ENCODE results near the gene FPGS. TPM values are rescaled to one million over a fixed set of nuclear protein-coding genes. Genes with fewer than 3 reads are reported as not detected.
A peak's percentile ranks its signal among the peaks of the same experiment; 100 is the strongest.

FPGS gene
- total RNA-seq, 1 donor from 2014 or later: 132 TPM

DNA sequence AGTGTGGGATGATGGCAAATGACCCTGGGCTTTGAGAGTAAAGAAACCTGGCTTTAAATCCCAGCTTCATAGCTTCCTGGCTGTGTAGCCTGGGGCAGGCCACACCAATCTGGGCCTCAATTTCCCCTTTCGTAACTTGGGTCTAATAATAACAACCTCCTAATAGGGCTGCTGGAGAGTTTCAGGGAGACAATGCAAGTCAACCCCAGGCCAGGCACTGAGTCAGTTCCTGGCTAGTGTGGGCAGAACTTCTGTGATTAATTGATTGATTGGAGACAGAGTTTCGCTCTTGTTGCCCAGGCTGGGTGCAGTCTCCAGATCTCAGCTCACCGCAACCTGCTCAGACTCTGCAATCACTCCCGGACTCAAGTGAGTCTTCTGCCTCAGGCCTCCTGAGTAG is 20.9 kb upstream of the FPGS start:
- no peak overlapping the region for H3K4me3 ChIP-seq (ENCODE audit: low read depth, low read length)
- DNase-seq (ENCODE audit: low read depth): no peak
- no peak for TF ChIP-seq CTCF (conservative IDR thresholded peaks at IDR 0.05; ENCODE audit: low read depth, low read length)

GRCh38 chr9:127783111-127784008 is 19.3 kb upstream of the FPGS start:
- DNase-seq (ENCODE audit: low read depth): no peak
- no peak overlapping the region for H3K4me3 ChIP-seq (ENCODE audit: low read depth, low read length)
- TF ChIP-seq CTCF (conservative IDR thresholded peaks at IDR 0.05; ENCODE audit: low read depth, low read length): no peak

GRCh38 chr9:127785023-127785932 is 17.4 kb upstream of the FPGS start:
- DNase-seq (ENCODE audit: low read depth): no peak
- H3K4me3 ChIP-seq (ENCODE audit: low read depth, low read length): peak overlapping the region; percentile 95
- TF ChIP-seq CTCF (conservative IDR thresholded peaks at IDR 0.05; ENCODE audit: low read depth, low read length): peak; percentile 68

- no peak for TF ChIP-seq CTCF (conservative IDR thresholded peaks at IDR 0.05; ENCODE audit: low read depth, low read length)
- peak within 1 kb of the TSS; percentile 95 for H3K4me3 ChIP-seq (ENCODE audit: low read depth, low read length)
- no peak for DNase-seq (ENCODE audit: low read depth)
Observed at GRCh38 chr9:127785933-127786772, 16.5 kb upstream of the FPGS start, which contains the start of gene CDK9. TSS of gene CDK9 (plus strand) at chr9:127786034. CDS start at chr9:127786149, 115 bp downstream.

GRCh38 chr9:127786773-127787104 is 15.9 kb upstream of the FPGS start:
- no peak for DNase-seq (ENCODE audit: low read depth)
- peak overlapping the region; percentile 95 for H3K4me3 ChIP-seq (ENCODE audit: low read depth, low read length)
- peak; percentile 57 for TF ChIP-seq CTCF (conservative IDR thresholded peaks at IDR 0.05; ENCODE audit: low read depth, low read length)

DNA sequence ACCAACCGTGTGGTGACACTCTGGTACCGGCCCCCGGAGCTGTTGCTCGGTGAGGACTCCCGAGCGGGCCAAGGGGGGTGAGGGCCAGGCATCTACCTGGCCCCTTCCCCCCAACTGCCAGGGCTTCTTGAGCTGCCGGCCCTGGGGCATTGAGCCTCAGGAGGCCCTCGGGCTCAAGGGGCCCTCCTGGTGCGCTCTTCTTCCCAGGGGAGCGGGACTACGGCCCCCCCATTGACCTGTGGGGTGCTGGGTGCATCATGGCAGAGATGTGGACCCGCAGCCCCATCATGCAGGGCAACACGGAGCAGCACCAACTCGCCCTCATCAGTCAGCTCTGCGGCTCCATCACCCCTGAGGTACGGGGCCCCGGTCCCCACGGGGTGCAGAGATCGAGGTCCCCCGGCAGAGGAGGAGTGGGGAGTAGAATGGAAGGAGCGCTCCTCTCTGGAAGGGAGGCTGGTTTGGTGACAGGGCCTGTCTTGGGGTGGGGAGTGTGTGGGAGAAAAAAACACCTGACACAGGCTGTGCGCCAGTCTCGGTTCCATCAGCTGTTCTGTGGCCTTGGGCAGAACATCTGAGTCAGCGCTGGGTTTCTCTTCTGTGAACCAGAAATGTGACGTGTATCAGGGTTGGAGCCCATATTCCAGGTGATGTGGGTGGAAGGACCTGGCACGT is 14.2 kb upstream of the FPGS start:
- DNase-seq (ENCODE audit: low read depth): no peak
- H3K4me3 ChIP-seq (ENCODE audit: low read depth, low read length): no peak overlapping the region
- TF ChIP-seq CTCF (conservative IDR thresholded peaks at IDR 0.05; ENCODE audit: low read depth, low read length): no peak
